Skeletal muscle satellite cell (primary cell): ENCODE data around the gene TMEM132E.

Experiments used
- H3K27me3 ChIP-seq: 2 replicates; pipeline ENCODE4 v1.7.0; 2013; ENCODE audit warnings: low read length; ENCODE audit not compliant: control insufficient read depth, insufficient read depth
- H3K36me3 ChIP-seq: 2 replicates; pipeline ENCODE4 v1.7.0; 2013; ENCODE audit warnings: mild to moderate bottlenecking, control low read depth, low read length; ENCODE audit not compliant: insufficient read depth
- H3K4me1 ChIP-seq: 2 replicates; pipeline ENCODE4 v1.7.0; 2013; ENCODE audit warnings: low read length; ENCODE audit not compliant: control insufficient read depth, insufficient read depth
- H3K4me2 ChIP-seq: 2 replicates; pipeline ENCODE4 v1.7.0; 2013; ENCODE audit warnings: mild to moderate bottlenecking, low read length
- H3K4me3 ChIP-seq: 2 replicates; pipeline ENCODE4 v1.7.0; 2013; ENCODE audit warnings: low read length
- H3K9ac ChIP-seq: 2 replicates; pipeline ENCODE4 v1.7.0; 2013; ENCODE audit warnings: mild to moderate bottlenecking, low read depth, low read length, moderate library complexity
- H3K9me3 ChIP-seq: replicated peaks from 2 replicates; pipeline ENCODE4 v1.7.0; 2013; ENCODE audit warnings: mild to moderate bottlenecking, control low read depth, low read length

TMEM132E gene

DNA sequence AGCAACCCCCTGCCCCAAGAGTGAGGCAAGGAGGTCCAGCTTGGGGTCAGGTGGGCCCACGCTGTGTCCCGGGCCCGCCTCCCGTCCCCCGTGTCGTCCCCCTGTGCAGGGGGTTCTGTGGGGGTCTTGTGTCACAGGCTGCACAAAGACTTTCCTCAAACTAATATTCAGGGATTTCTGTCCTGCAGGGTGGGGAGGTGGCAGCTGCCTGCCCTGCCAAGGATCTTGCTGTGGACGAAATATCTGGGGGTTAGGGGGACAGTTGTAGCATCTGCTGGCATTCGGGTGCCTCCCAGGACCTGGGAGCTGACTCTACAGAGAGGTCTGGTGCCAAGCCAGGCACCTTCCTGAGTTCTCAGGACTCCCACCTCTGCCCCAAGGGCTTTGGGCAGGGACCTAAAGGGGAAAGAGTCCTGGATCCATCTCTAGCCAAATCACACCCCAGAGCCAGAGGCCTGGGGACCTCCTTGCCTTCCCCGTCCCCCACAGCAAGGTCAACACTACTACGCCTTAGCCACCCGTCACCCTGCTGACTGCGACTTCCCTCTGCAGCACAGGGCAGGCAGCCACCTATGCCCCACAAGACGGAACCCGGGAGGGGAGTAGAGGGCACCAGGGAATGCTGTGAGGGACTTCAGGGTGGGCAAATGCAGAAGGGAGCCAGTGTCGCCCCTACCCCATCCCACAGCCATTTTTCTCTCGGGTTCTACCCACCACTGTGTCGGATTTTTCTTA lies 59.3 kb downstream of the TMEM132E start:
- Histone ChIP-seq H3K4me1 (no peaks in the 10 kb centered on the region), H3K9ac (no peak overlapping the region), H3K36me3 (no peaks in the 10 kb centered on the region), H3K4me3 (no peak overlapping the region), H3K4me2 (no peak overlapping the region), H3K9me3 (no peaks in the 10 kb centered on the region), H3K27me3 (peaks cover 4% of the 10 kb centered on the region)

DNA sequence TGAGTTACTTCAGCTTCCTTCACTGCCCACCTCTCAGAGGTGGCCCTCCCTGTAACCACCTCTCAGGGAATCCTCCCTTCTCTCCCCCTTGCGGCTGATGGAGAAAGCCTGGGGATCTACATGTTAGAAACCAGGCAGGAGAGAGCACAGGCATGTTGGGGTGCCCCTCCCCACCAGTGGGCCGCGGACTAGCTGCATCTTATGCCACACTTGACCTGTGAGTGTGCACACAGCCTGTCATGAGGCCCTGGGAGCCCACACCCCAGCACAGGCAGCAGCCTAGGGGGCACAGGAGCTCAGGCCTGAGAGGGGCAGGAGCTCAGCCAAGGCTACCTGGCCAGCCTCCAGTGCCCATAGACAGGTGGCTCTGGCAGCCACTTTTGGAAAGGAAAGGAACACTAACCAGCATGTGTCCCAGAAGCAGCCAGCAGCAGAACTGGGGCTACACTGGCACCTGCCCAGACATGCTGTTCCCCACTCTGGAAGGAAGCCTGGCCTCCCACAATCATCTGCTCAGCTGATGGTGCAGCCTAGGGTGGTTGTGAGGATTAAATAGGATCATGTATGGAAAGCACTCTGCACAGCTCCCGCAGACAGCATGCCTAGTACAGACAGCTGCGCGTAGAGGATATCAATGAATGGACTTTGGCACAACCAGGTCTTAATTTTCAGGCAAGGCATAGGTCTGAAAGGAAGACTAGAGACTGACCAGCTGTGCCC lies 60.5 kb downstream of the TMEM132E start:
- H3K4me2 ChIP-seq = no peak overlapping the region
- H3K9me3 ChIP-seq = no peaks in the 10 kb centered on the region
- no peaks in the 10 kb centered on the region for H3K36me3 ChIP-seq
- no peaks in the 10 kb centered on the region for H3K4me1 ChIP-seq
- H3K9ac ChIP-seq = no peak overlapping the region
- peaks cover 4% of the 10 kb centered on the region for H3K27me3 ChIP-seq
- no peak overlapping the region for H3K4me3 ChIP-seq

DNA sequence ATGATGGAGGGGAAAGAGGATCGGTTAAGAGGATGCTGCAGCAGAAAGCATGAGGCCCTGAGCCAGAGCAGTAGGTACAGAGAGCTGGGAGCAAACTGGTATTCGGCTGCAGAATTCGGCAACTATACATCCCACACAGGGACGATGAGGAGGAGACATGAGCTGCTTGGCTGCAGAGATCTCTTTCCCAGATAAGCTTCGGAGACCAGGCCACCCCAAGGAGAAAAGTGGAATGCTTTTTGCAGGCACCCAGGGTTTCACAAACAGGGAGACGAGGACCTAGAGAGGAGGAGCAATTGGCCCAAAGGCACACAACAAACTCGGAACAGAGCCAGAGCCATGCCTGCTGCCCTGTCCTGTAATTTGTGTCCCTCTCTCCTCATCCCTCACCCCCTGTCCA lies 62.0 kb downstream of the TMEM132E start:
- Histone ChIP-seq H3K4me1 (no peaks in the 10 kb centered on the region), H3K9ac (no peak overlapping the region), H3K27me3 (peaks cover 4% of the 10 kb centered on the region), H3K9me3 (no peaks in the 10 kb centered on the region), H3K4me3 (no peak overlapping the region), H3K36me3 (no peaks in the 10 kb centered on the region), H3K4me2 (no peak overlapping the region)

DNA sequence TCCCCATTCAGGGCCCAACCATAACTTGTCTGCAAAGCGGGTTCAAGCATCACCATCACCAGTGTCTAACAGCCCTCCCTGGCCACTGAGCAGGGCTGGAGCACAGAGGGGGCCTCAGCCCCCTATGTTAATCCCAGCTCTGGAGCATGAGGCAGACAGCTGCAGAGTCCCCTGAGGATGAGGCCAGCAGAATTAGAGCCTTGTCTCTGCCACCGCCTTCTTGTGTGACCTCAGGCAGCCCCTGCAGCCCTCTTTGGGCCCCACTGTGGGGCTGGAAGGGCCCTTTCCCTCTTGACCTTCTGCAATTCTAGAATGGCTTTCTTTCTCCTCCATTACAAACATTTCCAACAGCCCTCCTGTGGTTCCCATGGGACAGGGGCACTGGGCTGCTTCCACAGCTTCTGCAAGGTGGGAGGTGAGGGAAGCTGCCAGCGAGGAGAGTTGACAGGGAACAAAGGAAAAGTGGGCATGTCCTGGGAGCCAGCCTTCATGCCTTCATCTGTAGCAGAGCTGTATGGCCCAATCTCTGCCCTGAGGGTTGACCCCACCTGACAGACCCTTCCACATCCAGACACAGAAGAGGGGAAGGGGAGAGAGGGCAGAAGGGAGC lies 65.7 kb downstream of the TMEM132E start:
- Histone ChIP-seq H3K4me2 (no peak overlapping the region), H3K36me3 (no peaks in the 10 kb centered on the region), H3K27me3 (no peaks in the 10 kb centered on the region), H3K4me3 (no peak overlapping the region), H3K9ac (no peak overlapping the region), H3K9me3 (no peaks in the 10 kb centered on the region), H3K4me1 (no peaks in the 10 kb centered on the region)

DNA sequence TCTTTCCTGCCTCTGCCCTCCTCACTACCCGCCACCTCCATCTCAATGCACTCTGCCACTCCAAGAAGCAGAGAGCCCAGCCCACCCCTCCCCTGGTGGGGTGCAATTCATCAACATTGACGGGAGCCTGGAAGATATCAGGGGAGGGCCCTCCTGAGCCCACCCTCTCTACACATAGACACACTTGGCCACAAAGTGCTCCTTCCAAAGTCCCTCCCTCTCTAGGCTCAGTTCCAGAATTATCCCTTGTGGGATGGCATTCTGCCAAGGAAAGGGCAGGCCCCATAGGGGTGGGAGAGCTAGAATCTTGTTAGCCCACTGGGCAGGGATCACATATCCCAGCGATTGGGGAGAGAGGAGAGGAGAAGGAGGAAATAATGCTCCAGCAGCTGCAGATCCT lies 66.2 kb downstream of the TMEM132E start:
- H3K4me2 ChIP-seq = no peak overlapping the region
- no peaks in the 10 kb centered on the region for H3K4me1 ChIP-seq
- no peaks in the 10 kb centered on the region for H3K9me3 ChIP-seq
- H3K36me3 ChIP-seq = no peaks in the 10 kb centered on the region
- H3K9ac ChIP-seq = no peak overlapping the region
- H3K27me3 ChIP-seq = no peaks in the 10 kb centered on the region
- no peak overlapping the region for H3K4me3 ChIP-seq

DNA sequence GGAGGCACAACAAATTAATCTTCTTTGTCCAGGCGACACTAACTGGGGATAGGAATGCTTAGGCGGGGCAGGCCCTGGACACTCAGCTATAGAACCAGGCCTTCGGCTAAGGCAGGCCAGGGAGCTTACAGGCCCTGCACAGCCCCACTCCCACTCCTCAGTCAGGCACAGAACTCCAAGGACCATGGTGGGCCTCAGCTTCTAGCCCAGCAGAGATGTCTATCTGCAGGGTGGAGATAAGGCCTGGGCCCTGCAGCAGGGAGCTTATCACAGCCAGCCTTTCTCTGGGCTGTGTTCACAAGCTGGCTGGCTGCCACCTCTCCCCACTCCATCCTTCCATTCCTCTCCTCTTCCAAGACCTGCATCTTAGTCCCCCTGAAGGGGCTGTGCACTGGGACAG lies 68.1 kb downstream of the TMEM132E start:
- no peaks in the 10 kb centered on the region for H3K9me3 ChIP-seq
- H3K4me1 ChIP-seq = no peaks in the 10 kb centered on the region
- H3K4me2 ChIP-seq = no peak overlapping the region
- H3K9ac ChIP-seq = no peak overlapping the region
- no peaks in the 10 kb centered on the region for H3K27me3 ChIP-seq
- no peaks in the 10 kb centered on the region for H3K36me3 ChIP-seq
- H3K4me3 ChIP-seq = no peak overlapping the region

DNA sequence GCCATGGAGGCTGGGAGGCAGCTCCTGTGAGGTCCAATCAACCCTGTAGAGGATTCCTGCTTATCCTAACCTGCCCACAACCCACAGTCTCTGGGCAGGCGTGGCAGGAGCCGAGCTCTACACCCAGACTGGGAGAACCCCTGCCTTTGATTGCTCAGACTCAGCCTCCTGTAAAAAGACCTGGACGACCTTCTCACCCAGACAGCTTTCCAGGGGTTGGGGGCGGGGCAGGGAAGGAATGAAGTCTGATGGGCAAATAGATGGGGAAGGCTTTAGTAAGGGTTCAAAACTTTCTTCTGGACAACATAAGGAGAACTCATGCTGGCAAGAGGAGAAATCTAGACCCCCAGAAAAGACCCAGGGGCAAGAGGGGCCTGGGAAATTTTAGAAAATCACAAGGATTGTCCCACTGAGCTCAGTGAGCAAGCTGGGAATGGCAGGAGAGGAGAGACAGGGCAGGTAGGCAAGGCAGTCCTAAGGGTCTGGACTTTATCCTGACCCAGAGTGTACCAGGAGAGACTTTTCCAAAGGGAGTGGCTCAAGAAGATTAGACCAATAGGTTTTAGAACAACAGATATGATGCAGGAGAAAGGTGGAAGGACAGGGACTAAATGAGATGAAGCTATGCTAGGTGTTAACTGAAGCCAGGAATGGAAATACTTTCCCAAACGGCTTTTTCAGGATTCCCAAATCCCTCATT lies 70.8 kb downstream of the TMEM132E start:
- H3K4me3 ChIP-seq = no peak overlapping the region
- no peak overlapping the region for H3K9ac ChIP-seq
- no peak overlapping the region for H3K4me2 ChIP-seq
- no peaks in the 10 kb centered on the region for H3K36me3 ChIP-seq
- H3K27me3 ChIP-seq = no peaks in the 10 kb centered on the region
- no peaks in the 10 kb centered on the region for H3K9me3 ChIP-seq
- no peaks in the 10 kb centered on the region for H3K4me1 ChIP-seq

DNA sequence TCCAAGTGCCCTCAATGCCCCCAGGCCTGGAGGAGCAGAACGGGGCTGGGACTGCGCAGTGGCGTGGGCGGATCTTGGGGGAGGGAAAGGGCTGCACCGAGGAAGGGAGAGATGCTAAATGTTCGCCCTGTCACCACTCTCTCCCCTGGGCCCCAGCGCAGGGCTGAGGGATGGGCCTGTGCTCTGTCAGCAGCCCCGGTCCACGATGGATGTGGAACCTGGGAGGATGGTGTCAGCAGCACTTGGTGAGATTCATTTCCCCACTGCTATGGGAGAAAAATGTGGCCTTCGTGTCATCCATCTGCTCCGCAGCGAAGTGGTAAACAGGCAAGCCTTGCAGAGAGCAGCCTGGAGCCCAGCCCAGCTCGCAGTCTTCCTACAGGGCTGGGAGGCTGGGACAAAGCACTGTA lies 72.0 kb downstream of the TMEM132E start:
- Histone ChIP-seq H3K4me1 (no peaks in the 10 kb centered on the region), H3K9ac (no peak overlapping the region), H3K9me3 (no peaks in the 10 kb centered on the region), H3K36me3 (no peaks in the 10 kb centered on the region), H3K4me3 (no peak overlapping the region), H3K4me2 (no peak overlapping the region), H3K27me3 (no peaks in the 10 kb centered on the region)

DNA sequence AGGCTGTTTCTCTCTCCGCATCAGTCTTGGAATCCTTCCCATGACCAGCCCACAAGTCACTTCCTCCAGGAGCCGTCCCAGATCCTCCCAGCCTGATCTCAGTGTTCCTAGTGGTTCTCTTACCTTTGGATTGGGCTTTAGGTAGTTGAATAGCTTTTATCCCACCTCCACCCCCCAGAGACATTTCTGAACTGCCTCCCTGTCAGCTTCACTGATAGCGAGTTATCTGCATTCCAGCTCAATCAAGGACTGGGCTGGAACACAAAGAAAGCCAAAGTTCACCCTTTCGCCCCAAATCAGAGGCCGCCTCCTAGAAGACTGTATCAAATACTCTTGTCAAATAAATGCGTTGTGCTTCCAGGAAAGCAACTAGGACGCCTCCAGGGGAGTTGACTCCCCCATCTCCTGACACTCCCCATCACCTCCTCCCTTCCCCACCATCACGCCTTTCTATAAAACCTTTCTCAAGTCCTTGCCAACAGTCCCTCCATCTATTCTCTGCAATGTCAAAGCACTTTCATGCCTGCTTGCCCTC lies 72.7 kb downstream of the TMEM132E start:
- Histone ChIP-seq H3K36me3 (no peaks in the 10 kb centered on the region), H3K4me3 (no peak overlapping the region), H3K27me3 (no peaks in the 10 kb centered on the region), H3K4me1 (no peaks in the 10 kb centered on the region), H3K9me3 (no peaks in the 10 kb centered on the region), H3K9ac (no peak overlapping the region), H3K4me2 (no peak overlapping the region)

DNA sequence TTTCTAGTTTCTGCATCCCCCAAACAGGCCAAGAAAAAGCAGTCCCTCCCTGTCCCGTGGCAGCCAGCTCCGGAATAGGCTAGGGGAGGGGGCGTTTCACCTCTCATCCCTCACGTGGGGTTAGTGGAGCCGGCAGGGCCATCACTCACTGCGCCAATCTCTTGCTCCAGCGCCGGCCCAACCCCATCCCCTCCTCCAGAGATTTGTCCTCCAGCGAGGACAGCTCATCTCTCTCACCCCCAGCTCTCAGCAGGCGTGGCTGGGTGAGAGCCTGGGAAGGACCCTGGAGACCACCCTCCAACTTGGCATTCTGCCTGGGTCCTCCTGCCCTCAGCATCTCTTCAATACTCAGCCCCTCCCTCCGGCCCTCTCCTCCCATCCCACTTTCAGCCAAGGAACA lies 74.1 kb downstream of the TMEM132E start:
- no peaks in the 10 kb centered on the region for H3K36me3 ChIP-seq
- H3K9me3 ChIP-seq = no peaks in the 10 kb centered on the region
- no peak overlapping the region for H3K4me3 ChIP-seq
- H3K4me1 ChIP-seq = no peaks in the 10 kb centered on the region
- no peak overlapping the region for H3K4me2 ChIP-seq
- no peaks in the 10 kb centered on the region for H3K27me3 ChIP-seq
- no peak overlapping the region for H3K9ac ChIP-seq

DNA sequence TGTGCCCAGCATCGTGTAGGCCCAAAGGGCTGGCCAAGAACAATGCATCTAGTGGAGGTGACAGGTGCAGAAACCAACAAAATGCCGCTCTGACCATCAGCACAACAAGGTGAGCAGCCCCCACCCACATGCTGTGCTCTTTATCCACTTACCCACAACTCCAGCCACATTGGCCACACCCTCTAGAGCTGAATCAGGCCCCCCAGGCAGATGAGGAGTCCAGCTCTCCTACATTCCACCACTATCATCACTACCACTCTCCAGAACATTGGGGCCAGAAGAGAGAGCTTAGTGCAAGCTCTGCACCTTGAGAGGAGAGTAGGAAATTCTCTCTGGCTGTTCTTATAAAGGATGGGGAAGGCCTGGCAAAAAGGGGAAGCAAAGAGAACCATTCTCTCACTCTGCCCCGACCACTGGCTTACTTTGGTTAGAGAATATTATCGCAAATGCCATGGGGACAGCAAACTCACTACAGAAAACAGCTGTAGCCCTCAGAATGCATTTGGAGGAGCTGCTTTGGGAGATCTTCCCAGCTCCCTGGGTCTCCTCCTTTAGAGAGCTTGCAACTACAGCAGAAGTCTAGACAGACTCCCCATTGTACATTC lies 75.0 kb downstream of the TMEM132E start:
- Histone ChIP-seq H3K4me1 (no peaks in the 10 kb centered on the region), H3K27me3 (no peaks in the 10 kb centered on the region), H3K4me3 (no peak overlapping the region), H3K9ac (no peak overlapping the region), H3K9me3 (no peaks in the 10 kb centered on the region), H3K36me3 (no peaks in the 10 kb centered on the region), H3K4me2 (no peak overlapping the region)
